Tibial nerve (tissue), 4 donors: Measurements from ENCODE around the gene ARHGAP15. TPM values are rescaled to one million over a fixed set of nuclear protein-coding genes. Genes with fewer than 3 reads are reported as not detected.

Experiments used
- DNase-seq, 2 donors: peaks; one replicate each; pipeline ENCODE4 v3.0.0-alpha.2; 2019; ENCODE audit warnings: low spot score in 2 of 2
- H3K27ac ChIP-seq, 4 donors: fragments of 200-600 bp; sonication (generic) in 3 of 4; one replicate each; pipeline ENCODE4 v1.5.1; 2017 to 2019; ENCODE audit warnings: mild to moderate bottlenecking in 1 of 4
- H3K27me3 ChIP-seq, 2 donors: fragments of 200-600 bp; sonication (generic) in 1 of 2; one replicate each; pipeline versions ENCODE4 v1.5.1 to v1.6.0; 2017 to 2019
- H3K36me3 ChIP-seq, 3 donors: fragments of 200-600 bp; sonication (generic); one replicate each; pipeline ENCODE4 v1.5.1; 2018 to 2019
- H3K4me1 ChIP-seq, 4 donors: fragments of 200-600 bp; sonication (generic) in 3 of 4; one replicate each; pipeline ENCODE4 v1.5.1; 2017 to 2019
- H3K4me3 ChIP-seq, 4 donors: fragments of 200-600 bp; sonication (generic) in 3 of 4; one replicate each; pipeline ENCODE4 v1.5.1; 2017 to 2019; ENCODE audit warnings: mild to moderate bottlenecking in 1 of 4, moderate library complexity in 1 of 4
- H3K9me3 ChIP-seq, 4 donors: fragments of 200-600 bp; sonication (generic) in 3 of 4; one replicate each; pipeline ENCODE4 v1.5.1; 2017 to 2019
- CTCF ChIP-seq, 5 experiments: fragments of 200-600 bp in 3 of 5; fragments of 450-650 bp in 2 of 5; sonication (generic) in 3 of 5; IDR thresholded peaks; one replicate each; pipeline ENCODE4 v1.5.1; 2016 to 2019; ENCODE audit warnings: antibody characterized with exemption in 5 of 5, mild to moderate bottlenecking in 3 of 5, moderate library complexity in 2 of 5
- EP300 ChIP-seq, 2 donors: sonication (generic); formaldehyde crosslinking; IDR thresholded peaks; one replicate each; pipeline ENCODE4 v1.6.1; 2017; ENCODE audit warnings: antibody characterized with exemption in 2 of 2, mild to moderate bottlenecking in 1 of 2
- POLR2A ChIP-seq, 2 donors: fragments of 450-650 bp; IDR thresholded peaks; one replicate each; pipeline ENCODE4 v1.6.1; 2017; ENCODE audit warnings: antibody characterized with exemption in 2 of 2, mild to moderate bottlenecking in 2 of 2, moderate library complexity in 2 of 2
- WGBS, 2 donors: methylation state at CpG; one replicate each; pipeline ENCODE4 v1.1.5; 2018; 5-methylcytosine and 5-hydroxymethylcytosine counted together
- total RNA-seq, 4 donors: library from RNA; depleted of rRNA; stranded (reverse); fragments of >200 nt; gene quantifications; one replicate each; pipeline ENCODE4 v1.1.0, GENCODE V29; 2016

ARHGAP15 gene
- total RNA-seq, 4 donors from 2014 or later = 22.6 to 47.4 (median 35.9) TPM

DNA sequence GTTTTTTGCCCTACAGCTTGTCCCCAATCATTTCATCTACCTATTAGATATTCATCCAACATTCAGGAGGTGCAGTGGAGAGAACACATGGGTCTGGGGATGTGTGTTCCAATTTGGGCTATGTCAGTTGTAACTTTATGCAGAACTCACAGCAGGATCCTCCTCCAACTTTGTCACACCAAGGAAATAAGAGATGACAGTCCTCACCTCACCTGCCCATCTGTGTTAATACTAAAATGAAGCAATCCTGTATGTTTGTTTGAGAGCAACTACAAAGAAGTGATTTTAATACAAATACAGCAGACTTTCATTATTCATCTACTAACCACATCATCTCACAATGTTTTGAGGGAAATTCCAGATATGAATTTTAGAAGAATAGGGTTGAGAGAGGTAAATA is 126.7 kb downstream of the ARHGAP15 start:
- Histone ChIP-seq H3K27me3 (no peaks in the 10 kb centered on the region), H3K27ac (peak overlapping the region in 1 of 4 donors; percentile 24), H3K36me3 (no peaks in the 10 kb centered on the region), H3K9me3 (no peaks in the 10 kb centered on the region), H3K4me3 (no peak overlapping the region), H3K4me1 (peaks cover 0 to 8% (median 0%) of the 10 kb centered on the region in 4 donors)
- no peak for DNase-seq
- no peak for TF ChIP-seq EP300 (IDR thresholded peaks at IDR 0.05)
- no peak for TF ChIP-seq CTCF (IDR thresholded peaks at IDR 0.05)
- TF ChIP-seq POLR2A (IDR thresholded peaks at IDR 0.05) = no peak

DNA sequence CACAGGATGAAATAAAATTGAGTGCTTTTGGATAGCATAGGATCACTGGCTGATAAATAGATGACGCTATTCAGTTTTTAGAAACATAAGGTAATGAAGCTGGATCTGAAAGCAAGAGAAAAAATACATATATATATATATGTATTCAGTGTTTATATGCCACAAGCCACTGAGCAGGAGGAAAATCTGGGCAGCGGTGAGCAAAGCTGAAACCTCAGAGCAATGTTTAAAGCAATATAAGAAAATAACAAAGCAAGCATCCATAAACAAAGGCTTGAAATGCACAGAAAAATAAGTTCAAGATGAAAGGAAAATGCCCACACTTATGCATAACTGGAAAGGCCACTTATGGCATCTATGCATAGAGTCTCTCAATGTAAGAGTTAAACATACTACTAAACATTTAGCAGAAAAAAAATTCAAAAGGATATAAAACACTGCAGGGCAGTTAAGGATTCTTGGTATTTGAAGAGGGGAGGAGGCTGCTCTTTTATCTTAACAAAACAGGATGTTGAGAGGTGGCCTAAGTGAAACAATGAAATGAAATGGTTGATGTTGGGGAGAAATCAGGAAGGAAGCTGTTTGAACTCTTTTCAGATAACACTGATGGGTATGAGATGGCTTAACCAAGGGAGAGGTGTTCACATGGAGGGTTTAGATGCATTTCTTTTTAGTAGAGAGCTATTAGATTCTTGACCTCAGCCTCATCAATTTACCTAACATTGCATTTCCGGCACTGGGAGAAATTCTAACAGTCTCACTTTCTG is 129.1 kb downstream of the ARHGAP15 start:
- TF ChIP-seq CTCF (IDR thresholded peaks at IDR 0.05) (no peak), POLR2A (IDR thresholded peaks at IDR 0.05) (no peak), EP300 (IDR thresholded peaks at IDR 0.05) (no peak)
- Histone ChIP-seq H3K4me3 (no peak overlapping the region), H3K27ac (peak overlapping the region in 1 of 4 donors; percentile 13), H3K4me1 (peaks cover 0 to 8% (median 0%) of the 10 kb centered on the region in 4 donors), H3K27me3 (no peaks in the 10 kb centered on the region), H3K9me3 (no peaks in the 10 kb centered on the region), H3K36me3 (no peaks in the 10 kb centered on the region)
- 87 to 91% methylated on average over 3 of the region's 3 CpGs for WGBS, 2 donors
- no peak for DNase-seq

- TF ChIP-seq POLR2A (IDR thresholded peaks at IDR 0.05) (no peak), CTCF (IDR thresholded peaks at IDR 0.05) (peak; percentile 61 to 78 (median 70)), EP300 (IDR thresholded peaks at IDR 0.05) (no peak)
- H3K4me1 ChIP-seq = peaks cover 0 to 8% (median 0%) of the 10 kb centered on the region in 4 donors
- H3K9me3 ChIP-seq = no peaks in the 10 kb centered on the region
- WGBS, 2 donors = 3% methylated on average over 5 of the region's 5 CpGs
- peak overlapping the region in 2 of 4 donors; percentile 8 to 21 for H3K4me3 ChIP-seq
- no peaks in the 10 kb centered on the region for H3K36me3 ChIP-seq
- peak overlapping the region in 1 of 4 donors; percentile 18 for H3K27ac ChIP-seq
- DNase-seq = peak; percentile 60 to 87
- no peaks in the 10 kb centered on the region for H3K27me3 ChIP-seq
Measured at GRCh38 chr2:143259368-143259958, 130.2 kb downstream of the ARHGAP15 start.

DNA sequence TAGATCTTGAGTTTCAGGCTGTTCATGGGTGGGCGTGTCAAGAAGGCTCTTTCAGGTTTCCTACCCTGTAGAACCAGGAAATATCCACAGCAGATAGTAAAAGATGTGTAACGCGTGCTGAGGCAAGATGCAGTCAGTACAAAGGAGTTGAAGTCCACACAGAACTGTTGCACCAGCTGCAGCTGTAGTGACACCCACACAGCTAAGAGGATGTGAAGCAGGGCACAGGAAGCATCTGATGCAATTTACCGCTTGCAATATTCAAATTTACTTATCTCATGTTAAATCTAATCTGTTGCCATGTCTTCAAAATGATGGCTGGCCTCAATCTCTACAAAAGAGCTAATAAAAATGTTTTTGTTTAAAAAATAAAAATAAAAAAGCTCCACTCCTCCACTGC is 132.8 kb downstream of the ARHGAP15 start:
- no peaks in the 10 kb centered on the region for H3K27me3 ChIP-seq
- no peak overlapping the region for H3K27ac ChIP-seq
- WGBS, 2 donors = 77 to 89% methylated on average over 4 of the region's 4 CpGs
- no peaks in the 10 kb centered on the region for H3K9me3 ChIP-seq
- H3K4me1 ChIP-seq = peaks cover 0 to 18% (median 0%) of the 10 kb centered on the region in 4 donors
- no peak overlapping the region for H3K4me3 ChIP-seq
- no peaks in the 10 kb centered on the region for H3K36me3 ChIP-seq
- TF ChIP-seq POLR2A (IDR thresholded peaks at IDR 0.05) (no peak), CTCF (IDR thresholded peaks at IDR 0.05) (no peak), EP300 (IDR thresholded peaks at IDR 0.05) (no peak)
- DNase-seq = no peak

GRCh38 chr2:143262389-143262788 is 133.2 kb downstream of the ARHGAP15 start:
- H3K4me1 ChIP-seq = peaks cover 0 to 18% (median 0%) of the 10 kb centered on the region in 4 donors
- 89 to 92% methylated on average over 4 of the region's 4 CpGs for WGBS, 2 donors
- DNase-seq = no peak

More at GRCh38 chr2:143262389-143262788, 133.2 kb downstream of the ARHGAP15 start:
- no peak for TF ChIP-seq POLR2A (IDR thresholded peaks at IDR 0.05)
- no peak for TF ChIP-seq EP300 (IDR thresholded peaks at IDR 0.05)
- no peak for TF ChIP-seq CTCF (IDR thresholded peaks at IDR 0.05)
- Histone ChIP-seq H3K27ac (no peak overlapping the region), H3K27me3 (no peaks in the 10 kb centered on the region), H3K4me3 (no peak overlapping the region), H3K36me3 (no peaks in the 10 kb centered on the region), H3K9me3 (no peaks in the 10 kb centered on the region)
